ENCODE data around the gene ST3GAL5. TPM values are rescaled to one million over a fixed set of nuclear protein-coding genes. Genes with fewer than 3 reads are reported as not detected.
"Not testable (repeated sequence)": the region's sequence is repeated elsewhere in the genome, so short reads cannot be mapped to it uniquely, and the experiment has no call there.

Gene ST3GAL5
- polyA plus RNA-seq, 4 donors: 1.6 to 5.3 (median 3.6) TPM

DNA sequence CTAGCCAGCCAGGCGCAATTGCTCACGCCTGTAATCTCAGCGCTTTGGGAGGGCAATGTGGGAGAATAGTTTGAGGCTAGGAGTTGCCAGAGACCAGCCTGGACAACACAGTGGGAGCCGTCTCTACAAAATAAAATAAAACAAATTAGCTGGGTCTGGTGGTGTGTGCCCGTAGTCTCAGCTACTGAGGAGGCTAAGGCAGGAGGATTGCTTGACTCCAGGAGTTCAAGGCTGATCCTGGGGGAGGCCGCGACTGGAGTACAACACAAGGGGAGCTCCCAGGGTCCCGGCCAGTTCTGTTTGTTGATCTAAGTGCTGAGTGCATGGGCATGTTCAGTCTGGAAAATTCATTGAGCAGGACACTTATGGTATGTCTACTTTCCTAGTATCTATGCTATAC is 2.6 kb downstream of the ST3GAL5 start:
- Histone ChIP-seq H3K36me3 (ENCODE audit: control insufficient read depth in 3 of 3, insufficient read depth in 2 of 3, low read depth in 1 of 3, low read length in 3 of 3) (no peaks in the 10 kb centered on the region), H3K4me1 (ENCODE audit: control insufficient read depth in 3 of 3, insufficient read depth in 2 of 3, low read depth in 1 of 3, low read length in 2 of 3) (peaks cover 0 to 12% (median 0%) of the 10 kb centered on the region in 3 donors), H3K27me3 (ENCODE audit: control insufficient read depth in 3 of 3, insufficient read depth in 3 of 3, low read length in 3 of 3) (peaks cover 0 to 17% (median 2%) of the 10 kb centered on the region in 3 donors), H3K27ac (ENCODE audit: low read depth in 1 of 3, low read length in 2 of 3) (peak overlapping the region in 1 of 3 donors; percentile 13), H3K9me3 (ENCODE audit: control insufficient read depth in 2 of 2, insufficient read depth in 1 of 2, low read depth in 1 of 2, low read length in 1 of 2) (peaks cover 0 to 2% of the 10 kb centered on the region in 2 donors), H3K4me3 (ENCODE audit: low read depth in 1 of 3, low read length in 3 of 3) (no peak overlapping the region)
- FAIRE-seq (no peak), DNase-seq (no peak)
- 78 to 86% (median 85%) methylated on average over 8 of the region's 8 CpGs for WGBS, 3 donors

DNA sequence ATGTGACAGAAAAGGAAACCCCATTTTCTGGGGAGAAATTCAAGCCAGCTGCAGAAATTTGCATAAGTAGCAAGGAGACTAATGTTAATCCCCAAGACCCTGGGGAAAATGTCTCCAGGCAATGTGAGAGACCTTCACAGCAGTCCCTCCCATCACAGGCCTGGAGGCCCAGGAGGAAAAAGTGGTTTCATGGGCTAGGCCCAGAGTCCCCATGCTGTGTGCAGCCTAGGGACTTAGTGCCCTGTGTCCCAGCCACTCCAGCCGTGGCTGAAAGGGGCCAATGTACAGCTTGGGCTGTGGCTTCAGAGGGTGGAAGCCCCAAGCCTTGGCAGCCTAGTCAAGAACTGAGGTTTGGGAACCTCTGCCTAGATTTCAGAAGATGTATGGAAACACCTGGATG is 7.0 kb downstream of the ST3GAL5 start:
- 79 to 94% (median 93%) methylated on average over 1 of the region's 1 CpG for WGBS, 3 donors
- not testable (repeated sequence) for H3K4me3 ChIP-seq (ENCODE audit: low read depth in 1 of 3, low read length in 3 of 3); H3K9me3 ChIP-seq (ENCODE audit: control insufficient read depth in 2 of 2, insufficient read depth in 1 of 2, low read depth in 1 of 2, low read length in 1 of 2); H3K36me3 ChIP-seq (ENCODE audit: control insufficient read depth in 3 of 3, insufficient read depth in 2 of 3, low read depth in 1 of 3, low read length in 3 of 3); H3K27ac ChIP-seq (ENCODE audit: low read depth in 1 of 3, low read length in 2 of 3); H3K4me1 ChIP-seq (ENCODE audit: control insufficient read depth in 3 of 3, insufficient read depth in 2 of 3, low read depth in 1 of 3, low read length in 2 of 3); H3K27me3 ChIP-seq (ENCODE audit: control insufficient read depth in 3 of 3, insufficient read depth in 3 of 3, low read length in 3 of 3); DNase-seq; FAIRE-seq

DNA sequence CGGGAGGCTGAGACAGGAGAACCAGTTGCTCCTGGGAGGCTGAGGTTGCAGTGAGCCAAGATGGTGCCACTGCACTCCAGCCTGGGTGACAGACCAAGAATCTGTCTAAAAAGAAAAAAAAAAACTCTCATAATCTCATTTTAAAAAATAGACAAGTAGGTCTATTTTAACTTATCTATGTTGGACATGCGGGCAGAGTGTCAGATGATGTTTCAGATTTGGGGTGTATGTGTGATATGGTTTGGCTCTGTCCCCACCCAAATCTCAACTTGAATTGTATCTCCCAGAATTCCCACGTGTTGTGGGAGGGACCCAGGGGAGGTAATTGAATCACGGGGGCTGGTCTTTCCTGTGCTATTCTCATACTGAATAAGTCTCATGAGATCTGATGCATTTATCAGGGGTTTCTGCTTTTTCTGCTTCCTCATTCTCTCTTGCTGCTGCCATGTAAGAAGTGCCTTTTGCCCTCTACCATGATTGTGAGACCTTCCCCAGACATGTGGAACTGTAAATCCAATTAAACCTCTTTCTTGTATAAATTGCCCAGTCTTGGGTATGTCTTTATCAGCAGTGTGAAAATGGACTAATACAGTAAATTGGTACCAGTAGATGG is 8.0 kb downstream of the ST3GAL5 start:
- FAIRE-seq; DNase-seq; H3K27ac ChIP-seq (ENCODE audit: low read depth in 1 of 3, low read length in 2 of 3); H3K4me1 ChIP-seq (ENCODE audit: control insufficient read depth in 3 of 3, insufficient read depth in 2 of 3, low read depth in 1 of 3, low read length in 2 of 3); H3K9me3 ChIP-seq (ENCODE audit: control insufficient read depth in 2 of 2, insufficient read depth in 1 of 2, low read depth in 1 of 2, low read length in 1 of 2); H3K36me3 ChIP-seq (ENCODE audit: control insufficient read depth in 3 of 3, insufficient read depth in 2 of 3, low read depth in 1 of 3, low read length in 3 of 3); H3K4me3 ChIP-seq (ENCODE audit: low read depth in 1 of 3, low read length in 3 of 3); H3K27me3 ChIP-seq (ENCODE audit: control insufficient read depth in 3 of 3, insufficient read depth in 3 of 3, low read length in 3 of 3): not testable (repeated sequence)
- WGBS, 3 donors: 65 to 69% (median 67%) methylated on average over 4 of the region's 4 CpGs

DNA sequence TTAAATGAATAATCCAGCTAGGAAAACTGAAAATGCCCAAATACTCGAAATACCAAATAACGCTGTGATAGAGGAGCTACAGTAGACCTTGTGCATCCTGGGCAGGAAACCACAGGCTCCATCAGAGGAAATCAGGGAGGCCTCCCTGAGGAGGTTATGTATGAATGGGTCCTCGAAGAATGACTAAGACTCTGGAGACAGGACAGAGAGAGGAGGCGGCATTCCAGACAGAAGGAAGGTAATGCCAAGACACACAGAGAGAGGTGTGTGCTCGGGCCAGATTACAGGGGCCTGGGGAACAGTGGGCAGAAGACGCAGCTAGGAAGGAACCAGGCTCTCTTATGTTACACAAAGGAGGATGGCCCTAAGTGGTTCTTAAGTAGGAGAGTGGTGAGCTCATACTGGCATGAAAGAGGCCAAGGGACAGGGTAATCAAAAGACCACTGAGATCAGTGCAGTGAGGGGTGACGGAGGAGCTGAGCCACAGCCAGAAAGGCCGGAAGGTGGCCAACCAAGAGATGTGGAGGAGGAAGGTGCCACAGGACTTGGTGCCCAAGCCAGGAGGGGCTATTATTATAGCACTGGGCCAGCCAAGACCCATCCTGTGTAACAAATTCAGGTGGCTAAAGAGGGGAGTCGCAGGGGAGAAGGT is 9.9 kb downstream of the ST3GAL5 start:
- no peak overlapping the region for H3K27ac ChIP-seq (ENCODE audit: low read depth in 1 of 3, low read length in 2 of 3)
- FAIRE-seq (no peak), DNase-seq (no peak)
- H3K4me3 ChIP-seq (ENCODE audit: low read depth in 1 of 3, low read length in 3 of 3): no peak overlapping the region
- H3K36me3 ChIP-seq (ENCODE audit: control insufficient read depth in 3 of 3, insufficient read depth in 2 of 3, low read depth in 1 of 3, low read length in 3 of 3): no peaks in the 10 kb centered on the region
- H3K4me1 ChIP-seq (ENCODE audit: control insufficient read depth in 3 of 3, insufficient read depth in 2 of 3, low read depth in 1 of 3, low read length in 2 of 3): no peaks in the 10 kb centered on the region
- WGBS, 3 donors: 80 to 84% (median 80%) methylated on average over 9 of the region's 9 CpGs
- no peaks in the 10 kb centered on the region for H3K27me3 ChIP-seq (ENCODE audit: control insufficient read depth in 3 of 3, insufficient read depth in 3 of 3, low read length in 3 of 3)
- peaks cover 0 to 2% of the 10 kb centered on the region in 2 donors for H3K9me3 ChIP-seq (ENCODE audit: control insufficient read depth in 2 of 2, insufficient read depth in 1 of 2, low read depth in 1 of 2, low read length in 1 of 2)

DNA sequence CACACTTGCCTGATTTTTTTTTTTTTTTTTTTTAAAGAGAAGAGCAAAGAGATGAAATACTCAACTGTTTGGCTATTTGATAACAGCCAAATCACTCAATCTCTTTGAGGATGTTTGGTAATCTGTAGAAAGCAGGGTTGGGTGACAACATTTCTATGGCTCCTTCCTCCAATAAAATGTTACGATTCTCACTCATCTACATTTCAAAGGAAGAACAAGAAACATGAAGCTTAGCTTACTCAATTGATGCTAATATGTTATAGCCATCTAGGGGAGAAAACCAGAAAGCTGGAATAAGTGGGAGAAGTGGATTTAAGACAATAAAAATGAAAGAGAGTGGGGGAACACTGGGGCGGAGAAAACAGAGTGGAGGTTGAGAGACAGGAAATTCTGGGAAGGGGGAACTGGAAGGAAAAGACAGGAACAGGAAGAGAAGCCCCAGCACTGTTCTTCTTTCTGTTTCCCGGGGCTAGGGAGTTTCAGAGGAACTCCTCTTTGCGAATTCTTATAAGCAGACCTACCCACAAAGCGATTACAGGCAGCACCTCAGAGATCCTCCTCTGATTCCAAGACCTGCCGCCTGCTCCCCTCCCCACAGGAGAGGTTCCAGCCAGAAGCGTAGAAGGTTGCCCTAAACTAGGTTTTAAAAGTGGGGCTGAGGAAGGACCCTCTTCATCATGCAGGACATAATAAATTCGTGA is 13.3 kb downstream of the ST3GAL5 start:
- Histone ChIP-seq H3K4me3 (ENCODE audit: low read depth in 1 of 3, low read length in 3 of 3) (no peak overlapping the region), H3K9me3 (ENCODE audit: control insufficient read depth in 2 of 2, insufficient read depth in 1 of 2, low read depth in 1 of 2, low read length in 1 of 2) (no peaks in the 10 kb centered on the region), H3K4me1 (ENCODE audit: control insufficient read depth in 3 of 3, insufficient read depth in 2 of 3, low read depth in 1 of 3, low read length in 2 of 3) (no peaks in the 10 kb centered on the region), H3K27ac (ENCODE audit: low read depth in 1 of 3, low read length in 2 of 3) (no peak overlapping the region), H3K36me3 (ENCODE audit: control insufficient read depth in 3 of 3, insufficient read depth in 2 of 3, low read depth in 1 of 3, low read length in 3 of 3) (no peaks in the 10 kb centered on the region), H3K27me3 (ENCODE audit: control insufficient read depth in 3 of 3, insufficient read depth in 3 of 3, low read length in 3 of 3) (no peaks in the 10 kb centered on the region)
- no peak for FAIRE-seq
- WGBS, 3 donors: 69 to 75% (median 75%) methylated on average over 8 of the region's 8 CpGs
- no peak for DNase-seq

DNA sequence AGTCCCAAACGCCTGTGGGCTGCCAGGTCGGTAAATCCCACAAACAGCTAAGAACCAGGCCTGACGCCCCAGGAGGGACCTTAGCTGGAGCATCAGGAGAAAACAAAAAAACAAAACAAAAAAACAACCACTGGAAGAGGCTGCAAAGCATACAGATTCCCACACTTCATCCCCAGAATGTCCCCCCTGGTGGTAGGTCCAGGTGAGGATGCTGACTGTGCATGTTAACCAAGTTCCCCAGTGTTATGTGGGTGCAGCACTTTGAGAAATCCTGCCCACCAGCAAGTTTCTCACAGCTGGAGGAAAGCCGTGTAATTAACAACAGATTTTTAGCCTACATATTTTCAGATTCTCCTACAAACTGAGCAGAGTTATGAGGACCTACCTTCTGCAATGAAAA is 15.1 kb downstream of the ST3GAL5 start:
- FAIRE-seq: no peak
- H3K4me1 ChIP-seq (ENCODE audit: control insufficient read depth in 3 of 3, insufficient read depth in 2 of 3, low read depth in 1 of 3, low read length in 2 of 3): no peaks in the 10 kb centered on the region
- no peak overlapping the region for H3K27ac ChIP-seq (ENCODE audit: low read depth in 1 of 3, low read length in 2 of 3)
- no peak for DNase-seq
- H3K4me3 ChIP-seq (ENCODE audit: low read depth in 1 of 3, low read length in 3 of 3): no peak overlapping the region
- H3K36me3 ChIP-seq (ENCODE audit: control insufficient read depth in 3 of 3, insufficient read depth in 2 of 3, low read depth in 1 of 3, low read length in 3 of 3): no peaks in the 10 kb centered on the region
- no peaks in the 10 kb centered on the region for H3K9me3 ChIP-seq (ENCODE audit: control insufficient read depth in 2 of 2, insufficient read depth in 1 of 2, low read depth in 1 of 2, low read length in 1 of 2)
- 85 to 94% (median 92%) methylated on average over 4 of the region's 4 CpGs for WGBS, 3 donors
- no peaks in the 10 kb centered on the region for H3K27me3 ChIP-seq (ENCODE audit: control insufficient read depth in 3 of 3, insufficient read depth in 3 of 3, low read length in 3 of 3)

DNA sequence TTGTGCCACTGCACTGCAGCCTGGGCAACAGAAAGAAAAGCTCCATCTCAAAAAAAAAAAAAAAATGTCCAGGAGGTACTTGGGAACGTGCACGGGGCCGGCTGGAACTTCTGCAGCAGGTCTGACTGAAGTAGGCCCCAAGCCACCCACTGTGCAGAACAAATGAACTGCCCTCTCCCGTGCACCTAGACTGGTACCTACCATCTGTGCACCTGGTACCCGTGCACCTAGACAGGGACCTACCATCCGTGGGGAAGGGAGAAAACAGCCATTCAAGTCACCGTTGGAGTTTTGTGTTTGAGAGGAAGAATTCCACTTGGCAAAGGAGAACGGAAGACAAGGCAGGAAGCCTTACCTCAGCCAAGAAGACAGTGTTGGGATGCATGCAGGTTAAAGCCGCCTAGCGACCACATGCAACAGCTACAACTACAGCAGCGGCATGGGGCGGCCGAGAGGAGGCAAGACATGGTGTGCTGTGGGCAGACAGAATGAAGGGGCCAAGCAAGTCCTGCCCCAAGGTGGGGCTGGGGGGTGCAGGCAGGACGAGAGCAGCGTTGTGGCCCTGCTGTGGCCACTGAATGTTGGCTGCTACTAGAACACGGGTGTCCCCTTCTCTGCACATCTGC is 16.1 kb downstream of the ST3GAL5 start:
- H3K27me3 ChIP-seq (ENCODE audit: control insufficient read depth in 3 of 3, insufficient read depth in 3 of 3, low read length in 3 of 3): no peaks in the 10 kb centered on the region
- FAIRE-seq: no peak
- WGBS, 3 donors: 88 to 90% (median 89%) methylated on average over 16 of the region's 16 CpGs
- no peaks in the 10 kb centered on the region for H3K9me3 ChIP-seq (ENCODE audit: control insufficient read depth in 2 of 2, insufficient read depth in 1 of 2, low read depth in 1 of 2, low read length in 1 of 2)
- H3K36me3 ChIP-seq (ENCODE audit: control insufficient read depth in 3 of 3, insufficient read depth in 2 of 3, low read depth in 1 of 3, low read length in 3 of 3): no peaks in the 10 kb centered on the region
- no peak overlapping the region for H3K4me3 ChIP-seq (ENCODE audit: low read depth in 1 of 3, low read length in 3 of 3)
- no peak for DNase-seq
- no peaks in the 10 kb centered on the region for H3K4me1 ChIP-seq (ENCODE audit: control insufficient read depth in 3 of 3, insufficient read depth in 2 of 3, low read depth in 1 of 3, low read length in 2 of 3)
- no peak overlapping the region for H3K27ac ChIP-seq (ENCODE audit: low read depth in 1 of 3, low read length in 2 of 3)

DNA sequence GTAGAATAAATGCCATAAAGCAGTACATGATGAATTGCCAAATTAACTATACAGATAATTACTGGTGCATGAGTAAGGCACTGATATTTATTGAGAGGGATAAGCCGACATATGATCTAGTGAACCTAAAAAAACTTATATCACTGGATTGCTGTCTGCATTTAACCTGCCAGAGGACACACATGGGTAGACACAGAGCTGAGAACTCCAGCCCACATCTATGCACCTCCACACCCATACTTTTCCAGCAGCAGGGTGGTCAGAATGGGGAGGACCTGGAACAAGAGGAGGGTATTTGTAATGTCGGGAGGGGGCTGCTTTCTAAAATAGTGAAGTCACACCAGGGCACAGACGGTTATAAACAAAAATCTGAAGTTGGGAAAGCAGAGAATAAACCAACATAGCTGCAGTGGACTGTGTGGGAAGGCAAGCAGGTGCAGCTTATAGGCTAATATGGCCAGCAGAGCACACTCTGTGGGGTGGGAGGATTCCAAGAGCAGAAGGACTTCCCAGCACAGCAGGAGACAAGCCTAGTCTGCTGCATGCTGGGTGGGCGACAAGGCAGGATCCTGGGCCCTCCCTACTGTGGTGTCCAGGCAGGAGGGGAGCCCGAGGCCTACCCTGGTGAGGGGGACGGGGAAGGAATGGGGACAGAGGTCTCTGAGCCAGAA is 17.2 kb downstream of the ST3GAL5 start:
- H3K36me3 ChIP-seq (ENCODE audit: control insufficient read depth in 3 of 3, insufficient read depth in 2 of 3, low read depth in 1 of 3, low read length in 3 of 3): no peaks in the 10 kb centered on the region
- no peak overlapping the region for H3K27ac ChIP-seq (ENCODE audit: low read depth in 1 of 3, low read length in 2 of 3)
- H3K27me3 ChIP-seq (ENCODE audit: control insufficient read depth in 3 of 3, insufficient read depth in 3 of 3, low read length in 3 of 3): no peaks in the 10 kb centered on the region
- 89 to 93% (median 91%) methylated on average over 6 of the region's 6 CpGs for WGBS, 3 donors
- DNase-seq: no peak
- H3K9me3 ChIP-seq (ENCODE audit: control insufficient read depth in 2 of 2, insufficient read depth in 1 of 2, low read depth in 1 of 2, low read length in 1 of 2): no peaks in the 10 kb centered on the region
- FAIRE-seq: no peak
- peaks cover 0 to under 1% (median 0%) of the 10 kb centered on the region in 3 donors for H3K4me1 ChIP-seq (ENCODE audit: control insufficient read depth in 3 of 3, insufficient read depth in 2 of 3, low read depth in 1 of 3, low read length in 2 of 3)
- no peak overlapping the region for H3K4me3 ChIP-seq (ENCODE audit: low read depth in 1 of 3, low read length in 3 of 3)
